Testis (tissue), 3 donors: ENCODE data around the gene LNP1. TPM values are rescaled to one million over a fixed set of nuclear protein-coding genes. Genes with fewer than 3 reads are reported as not detected.
"Not testable (repeated sequence)": the region's sequence is repeated elsewhere in the genome, so short reads cannot be mapped to it uniquely, and the experiment has no call there.

Experiments
- DNase-seq: peaks from one replicate; pipeline ENCODE4 v3.0.0-alpha.2; 2019
- H3K27ac ChIP-seq, 2 donors: fragments of 200-600 bp; sonication (generic); one replicate each; pipeline ENCODE4 v1.5.1; 2019
- H3K27me3 ChIP-seq: fragments of 200-600 bp; sonication (generic); one replicate; pipeline ENCODE4 v1.5.1; 2019
- H3K36me3 ChIP-seq: fragments of 200-600 bp; sonication (generic); one replicate; pipeline ENCODE4 v1.5.1; 2017; ENCODE audit warnings: low read depth; ENCODE audit errors: missing control alignments
- H3K4me1 ChIP-seq: fragments of 200-600 bp; sonication (generic); one replicate; pipeline ENCODE4 v1.5.1; 2019
- H3K4me3 ChIP-seq, 2 donors: fragments of 200-600 bp; sonication (generic); one replicate each; pipeline ENCODE4 v1.5.1; 2017 to 2019
- H3K9me3 ChIP-seq: fragments of 200-600 bp; sonication (generic); one replicate; pipeline ENCODE4 v1.5.1; 2017
- POLR2A ChIP-seq: fragments of 450-650 bp; IDR thresholded peaks from one replicate; pipeline ENCODE4 v1.6.1; 2017; ENCODE audit warnings: antibody characterized with exemption, mild to moderate bottlenecking, moderate library complexity
- WGBS, 2 donors: methylation state at CpG; one replicate each; pipeline ENCODE4 v1.1.5; 2018; 5-methylcytosine and 5-hydroxymethylcytosine counted together
- intact Hi-C: fragments of 100-400 bp; cut with DNase I; formaldehyde crosslinking; loops from one replicate; pipeline ENCODE4 v1.15.1; 2023; ENCODE audit warnings: low total_unique reads
- polyA plus RNA-seq: library from polyadenylated mRNA; stranded (reverse); fragments of 350-450 nt; fragmentation: Illumina TruSeq; extraction: RNeasy Lipid Tissue Mini Kit (QIAGEN cat#74804); gene quantifications from one replicate; pipeline ENCODE4 v1.2.3, GENCODE V29; 2014; ENCODE audit warnings: low read depth, low replicate concordance; ENCODE audit not compliant: insufficient read depth
- total RNA-seq, 2 donors: library from RNA; depleted of rRNA; stranded (reverse); fragments of >200 nt; gene quantifications; one replicate each; pipeline ENCODE4 v1.2.3, GENCODE V29; 2016
- TF ChIP-seq, protein P1 (sequence below), 3 experiments: fragments of 450-650 bp in 2 of 3; fragments of 200-600 bp in 1 of 3; sonication (generic) in 1 of 3; IDR thresholded peaks; one replicate each; pipeline ENCODE4 v1.5.1; 2016 to 2019; ENCODE audit warnings: antibody characterized with exemption in 3 of 3, mild to moderate bottlenecking in 2 of 3, moderate library complexity in 1 of 3

LNP1 gene
- total and polyA plus RNA-seq, 3 donors from 2014 or later: 14.1 to 57.6 (median 20.9) TPM

DNA sequence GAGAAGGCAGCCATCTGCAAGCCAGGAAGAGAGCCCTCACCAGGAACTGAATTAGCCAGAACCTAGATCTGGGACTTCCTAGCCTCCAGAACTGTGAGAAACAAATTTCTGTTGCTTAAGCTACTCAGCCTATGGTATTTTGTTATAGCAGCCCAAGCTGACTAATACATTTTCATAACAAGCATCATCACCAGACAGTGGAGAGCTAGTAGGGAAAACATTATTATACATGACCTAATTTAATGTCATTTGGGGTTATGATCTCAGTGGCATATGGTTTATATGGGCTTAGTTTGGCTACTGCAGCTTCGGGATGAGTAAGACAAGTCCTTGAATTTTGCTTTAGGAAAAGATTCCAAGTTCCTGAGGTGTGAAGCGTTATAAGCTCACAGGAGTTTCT is 35.6 kb downstream of the LNP1 start:
- intact Hi-C loops: no loop called here
- Histone ChIP-seq H3K4me3 (no peak overlapping the region), H3K27ac (no peak overlapping the region), H3K4me1 (no peaks in the 10 kb centered on the region), H3K9me3 (no peaks in the 10 kb centered on the region), H3K27me3 (no peaks in the 10 kb centered on the region), H3K36me3 (no peaks in the 10 kb centered on the region)
- 92 to 97% methylated on average over 2 of the region's 2 CpGs for WGBS, 2 donors
- DNase-seq: no peak
- no peak for TF ChIP-seq POLR2A
- TF ChIP-seq, protein P1, sequence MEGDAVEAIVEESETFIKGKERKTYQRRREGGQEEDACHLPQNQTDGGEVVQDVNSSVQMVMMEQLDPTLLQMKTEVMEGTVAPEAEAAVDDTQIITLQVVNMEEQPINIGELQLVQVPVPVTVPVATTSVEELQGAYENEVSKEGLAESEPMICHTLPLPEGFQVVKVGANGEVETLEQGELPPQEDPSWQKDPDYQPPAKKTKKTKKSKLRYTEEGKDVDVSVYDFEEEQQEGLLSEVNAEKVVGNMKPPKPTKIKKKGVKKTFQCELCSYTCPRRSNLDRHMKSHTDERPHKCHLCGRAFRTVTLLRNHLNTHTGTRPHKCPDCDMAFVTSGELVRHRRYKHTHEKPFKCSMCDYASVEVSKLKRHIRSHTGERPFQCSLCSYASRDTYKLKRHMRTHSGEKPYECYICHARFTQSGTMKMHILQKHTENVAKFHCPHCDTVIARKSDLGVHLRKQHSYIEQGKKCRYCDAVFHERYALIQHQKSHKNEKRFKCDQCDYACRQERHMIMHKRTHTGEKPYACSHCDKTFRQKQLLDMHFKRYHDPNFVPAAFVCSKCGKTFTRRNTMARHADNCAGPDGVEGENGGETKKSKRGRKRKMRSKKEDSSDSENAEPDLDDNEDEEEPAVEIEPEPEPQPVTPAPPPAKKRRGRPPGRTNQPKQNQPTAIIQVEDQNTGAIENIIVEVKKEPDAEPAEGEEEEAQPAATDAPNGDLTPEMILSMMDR (IDR thresholded peaks at IDR 0.05): no peak

DNA sequence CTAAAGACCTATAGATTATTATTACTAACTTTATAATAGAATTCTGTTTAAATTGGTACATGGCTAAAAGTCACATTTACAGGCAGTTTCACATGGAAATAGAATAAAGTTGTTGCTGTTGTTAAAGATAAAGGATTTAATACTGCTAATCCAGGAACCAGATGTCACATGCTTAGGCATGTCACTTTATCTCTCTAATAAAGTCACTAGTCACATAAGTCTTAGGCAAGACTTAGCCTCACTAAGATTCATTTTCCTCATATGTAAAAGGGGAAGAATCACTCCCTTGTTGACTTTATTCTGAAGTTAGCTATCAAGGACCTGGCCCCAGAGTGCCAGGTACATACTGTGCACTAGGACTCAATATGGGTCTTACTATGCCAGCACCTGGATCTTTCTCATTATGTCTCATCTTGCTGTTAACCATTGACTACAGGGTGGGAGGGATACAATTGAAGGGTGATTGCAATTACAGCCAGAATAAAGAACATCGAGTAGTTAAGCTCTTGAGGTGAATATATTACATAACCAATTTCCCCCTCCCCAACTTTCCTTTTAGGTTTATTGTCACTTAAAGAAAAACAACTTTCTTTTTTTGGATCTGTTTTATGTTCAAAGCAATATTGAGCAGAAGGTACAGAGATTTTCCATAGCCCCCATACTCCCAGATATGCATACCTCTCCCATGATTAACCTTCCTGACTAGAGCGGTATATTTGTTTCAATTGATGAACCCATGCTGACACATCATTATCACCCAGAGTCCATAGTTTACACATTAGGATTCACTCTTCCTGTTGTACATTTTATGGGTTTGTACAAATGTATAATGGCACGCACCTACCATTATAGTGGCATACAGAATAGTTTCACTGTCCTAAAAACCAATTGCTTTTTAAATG is 36.6 kb downstream of the LNP1 start:
- 91 to 95% methylated on average over 3 of the region's 3 CpGs for WGBS, 2 donors
- no peak for DNase-seq
- H3K4me3 ChIP-seq: no peak overlapping the region
- intact Hi-C loops: no loop called here
- H3K9me3 ChIP-seq: no peaks in the 10 kb centered on the region
- no peaks in the 10 kb centered on the region for H3K4me1 ChIP-seq
- H3K27ac ChIP-seq: no peak overlapping the region
- TF ChIP-seq, protein P1 (IDR thresholded peaks at IDR 0.05): no peak
- no peak for TF ChIP-seq POLR2A
- H3K36me3 ChIP-seq: no peaks in the 10 kb centered on the region
- H3K27me3 ChIP-seq: no peaks in the 10 kb centered on the region

DNA sequence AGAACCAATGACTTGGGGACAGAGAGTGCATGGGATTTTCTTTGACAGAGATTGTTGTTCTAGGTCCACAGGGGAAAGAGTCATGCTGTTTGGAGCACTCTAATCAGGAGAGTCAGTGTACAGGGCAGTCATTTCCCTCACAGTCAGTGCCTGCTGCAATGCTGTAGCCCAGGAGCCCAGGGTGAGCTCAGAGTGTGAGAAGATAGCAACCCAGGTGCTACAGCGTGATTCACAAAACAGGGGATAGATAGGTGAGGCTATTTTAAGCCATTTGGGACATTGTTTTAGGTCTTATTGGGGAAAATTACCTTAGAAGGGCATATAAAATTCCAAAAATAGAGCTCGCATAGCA is 37.3 kb downstream of the LNP1 start:
- no peaks in the 10 kb centered on the region for H3K36me3 ChIP-seq
- H3K27me3 ChIP-seq: no peaks in the 10 kb centered on the region
- no peak overlapping the region for H3K4me3 ChIP-seq
- no peak for TF ChIP-seq POLR2A
- TF ChIP-seq, protein P1 (IDR thresholded peaks at IDR 0.05): no peak
- DNase-seq: no peak
- intact Hi-C loops: no loop called here
- H3K27ac ChIP-seq: no peak overlapping the region
- WGBS, 2 donors: 85 to 92% methylated on average over 2 of the region's 2 CpGs
- no peaks in the 10 kb centered on the region for H3K9me3 ChIP-seq
- no peaks in the 10 kb centered on the region for H3K4me1 ChIP-seq

- intact Hi-C loops: no loop called here
- no peak overlapping the region for H3K4me3 ChIP-seq
- no peaks in the 10 kb centered on the region for H3K9me3 ChIP-seq
- H3K27ac ChIP-seq: no peak overlapping the region
- DNase-seq: no peak
- no peaks in the 10 kb centered on the region for H3K36me3 ChIP-seq
- WGBS, 2 donors: 89 to 91% methylated on average over 3 of the region's 3 CpGs
- H3K27me3 ChIP-seq: no peaks in the 10 kb centered on the region
- TF ChIP-seq, protein P1 (IDR thresholded peaks at IDR 0.05): no peak
- no peak for TF ChIP-seq POLR2A
- no peaks in the 10 kb centered on the region for H3K4me1 ChIP-seq
These were observed 39.6 kb downstream of the LNP1 start for GRCh38 chr3:100440895-100441294.

DNA sequence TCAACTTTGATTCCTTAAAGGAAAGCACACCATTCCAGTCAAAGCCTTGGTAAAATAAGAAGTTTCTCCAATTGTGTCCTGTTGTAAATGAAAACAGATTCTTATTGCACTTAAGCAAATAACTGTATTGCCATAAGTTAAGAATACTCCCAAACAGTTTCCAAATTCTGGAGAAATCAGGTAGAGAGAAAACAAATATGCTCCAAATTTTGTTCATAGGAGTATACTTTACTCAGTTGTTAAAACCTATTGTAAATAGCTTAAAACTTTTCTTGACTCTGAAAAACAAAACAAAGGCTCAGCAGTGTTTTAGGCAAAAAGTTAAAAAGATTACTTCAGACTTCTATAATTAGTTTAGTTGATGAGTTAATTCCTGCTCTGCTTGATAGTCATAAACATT is 42.4 kb downstream of the LNP1 start:
- H3K9me3 ChIP-seq: no peaks in the 10 kb centered on the region
- TF ChIP-seq POLR2A: no peak
- TF ChIP-seq, protein P1 (IDR thresholded peaks at IDR 0.05): no peak
- no peak overlapping the region for H3K4me3 ChIP-seq
- H3K27me3 ChIP-seq: no peaks in the 10 kb centered on the region
- no peaks in the 10 kb centered on the region for H3K4me1 ChIP-seq
- H3K36me3 ChIP-seq: no peaks in the 10 kb centered on the region
- intact Hi-C loops: no loop called here
- no peak overlapping the region for H3K27ac ChIP-seq
- DNase-seq: no peak

- WGBS, 2 donors: 94 to 97% methylated on average over 3 of the region's 3 CpGs
- intact Hi-C loops: not testable (repeated sequence)
These were observed 45.7 kb downstream of the LNP1 start for GRCh38 chr3:100447067-100447466.

More at GRCh38 chr3:100447067-100447466, 45.7 kb downstream of the LNP1 start:
- not testable (repeated sequence) for H3K9me3 ChIP-seq, H3K4me3 ChIP-seq, DNase-seq, H3K27me3 ChIP-seq, H3K36me3 ChIP-seq, H3K4me1 ChIP-seq, H3K27ac ChIP-seq
